ENCODE measurements around the gene ARAP1. TPM values are rescaled to one million over a fixed set of nuclear protein-coding genes. Genes with fewer than 3 reads are reported as not detected.

The ARAP1 gene
- polyA plus RNA-seq, 1 donor from 2014 or later, result 3.5 TPM

GRCh38 chr11:72784662-72785061 lies 32.5 kb upstream of the ARAP1 start:
- Histone ChIP-seq H3K4me2 (ENCODE audit: low read length) (no peak overlapping the region), H4K20me1 (ENCODE audit: insufficient read depth) (no peaks in the 10 kb centered on the region), H3K36me3 (ENCODE audit: insufficient read depth, low read length) (no peaks in the 10 kb centered on the region), H3K4me3 (ENCODE audit: low read length) (no peak overlapping the region), H3F3A (ENCODE audit: insufficient read depth, low read length, poor library complexity, severe bottlenecking) (no peaks in the 10 kb centered on the region), H3K27me3 (ENCODE audit: insufficient read depth, low read depth, low read length) (peaks cover 5% of the 10 kb centered on the region), H3K27ac (ENCODE audit: low read length) (no peak overlapping the region), H3K9me2 (ENCODE audit: insufficient read depth, low read length) (no peaks in the 10 kb centered on the region), H3K9me3 (ENCODE audit: low read length) (no peaks in the 10 kb centered on the region), H3K79me2 (replicated peaks; ENCODE audit: insufficient read depth, low read length) (no peaks in the 10 kb centered on the region), H2AFZ (ENCODE audit: low read depth, low read length) (no peak overlapping the region), H3K9ac (ENCODE audit: low read length) (no peak overlapping the region)
- TF ChIP-seq SMC3 (conservative IDR thresholded peaks at IDR 0.05; ENCODE audit: poor library complexity), result no peak

DNA sequence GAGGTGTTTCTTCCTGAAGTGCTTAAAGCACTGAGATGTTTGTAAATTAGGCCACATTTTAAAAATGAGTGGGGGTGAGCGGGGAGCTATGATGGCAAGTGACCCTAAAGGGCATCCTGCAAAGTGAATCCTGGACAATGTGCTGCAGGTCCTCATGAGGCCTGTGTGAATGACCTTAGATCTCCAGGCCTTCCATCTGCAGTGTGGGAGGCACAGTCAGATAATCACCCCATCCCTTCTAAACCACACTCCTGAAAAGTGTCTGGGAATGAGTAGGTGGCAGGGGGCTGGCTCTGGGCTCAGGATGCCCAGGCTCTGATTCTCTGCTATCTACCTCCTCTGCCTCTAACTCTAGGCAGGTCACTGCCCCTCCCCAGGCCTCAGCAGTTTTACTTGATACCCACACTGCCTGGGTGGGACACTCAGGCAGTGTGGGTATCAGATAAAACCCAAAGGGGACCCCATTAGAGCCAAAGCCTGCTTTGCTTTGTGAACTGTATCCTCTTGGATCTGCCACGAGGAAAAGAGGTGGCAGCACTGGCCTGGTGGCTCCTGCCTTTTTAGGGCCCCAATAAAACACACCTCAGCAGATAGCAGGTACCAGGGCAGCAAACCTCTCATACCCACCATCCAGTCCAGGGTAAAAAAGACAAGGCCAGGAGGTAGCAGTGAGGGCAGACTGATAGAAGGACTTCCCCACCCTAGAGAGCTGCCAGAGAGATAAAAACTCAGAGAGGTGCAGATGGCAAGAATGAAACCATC lies 31.1 kb upstream of the ARAP1 start:
- TF ChIP-seq, protein P1, sequence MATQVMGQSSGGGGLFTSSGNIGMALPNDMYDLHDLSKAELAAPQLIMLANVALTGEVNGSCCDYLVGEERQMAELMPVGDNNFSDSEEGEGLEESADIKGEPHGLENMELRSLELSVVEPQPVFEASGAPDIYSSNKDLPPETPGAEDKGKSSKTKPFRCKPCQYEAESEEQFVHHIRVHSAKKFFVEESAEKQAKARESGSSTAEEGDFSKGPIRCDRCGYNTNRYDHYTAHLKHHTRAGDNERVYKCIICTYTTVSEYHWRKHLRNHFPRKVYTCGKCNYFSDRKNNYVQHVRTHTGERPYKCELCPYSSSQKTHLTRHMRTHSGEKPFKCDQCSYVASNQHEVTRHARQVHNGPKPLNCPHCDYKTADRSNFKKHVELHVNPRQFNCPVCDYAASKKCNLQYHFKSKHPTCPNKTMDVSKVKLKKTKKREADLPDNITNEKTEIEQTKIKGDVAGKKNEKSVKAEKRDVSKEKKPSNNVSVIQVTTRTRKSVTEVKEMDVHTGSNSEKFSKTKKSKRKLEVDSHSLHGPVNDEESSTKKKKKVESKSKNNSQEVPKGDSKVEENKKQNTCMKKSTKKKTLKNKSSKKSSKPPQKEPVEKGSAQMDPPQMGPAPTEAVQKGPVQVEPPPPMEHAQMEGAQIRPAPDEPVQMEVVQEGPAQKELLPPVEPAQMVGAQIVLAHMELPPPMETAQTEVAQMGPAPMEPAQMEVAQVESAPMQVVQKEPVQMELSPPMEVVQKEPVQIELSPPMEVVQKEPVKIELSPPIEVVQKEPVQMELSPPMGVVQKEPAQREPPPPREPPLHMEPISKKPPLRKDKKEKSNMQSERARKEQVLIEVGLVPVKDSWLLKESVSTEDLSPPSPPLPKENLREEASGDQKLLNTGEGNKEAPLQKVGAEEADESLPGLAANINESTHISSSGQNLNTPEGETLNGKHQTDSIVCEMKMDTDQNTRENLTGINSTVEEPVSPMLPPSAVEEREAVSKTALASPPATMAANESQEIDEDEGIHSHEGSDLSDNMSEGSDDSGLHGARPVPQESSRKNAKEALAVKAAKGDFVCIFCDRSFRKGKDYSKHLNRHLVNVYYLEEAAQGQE (IDR thresholded peaks at IDR 0.05; ENCODE audit: borderline replicate concordance), result no peak
- no peak for TF ChIP-seq EZH2 (IDR thresholded peaks at IDR 0.05; ENCODE audit: borderline replicate concordance, insufficient read depth, low read length, poor library complexity, severe bottlenecking)
- Histone ChIP-seq H3K9ac (ENCODE audit: low read length) (no peak overlapping the region), H3K79me2 (replicated peaks; ENCODE audit: insufficient read depth, low read length) (no peaks in the 10 kb centered on the region), H3K27me3 (ENCODE audit: insufficient read depth, low read depth, low read length) (peaks cover 5% of the 10 kb centered on the region), H3K4me3 (ENCODE audit: low read length) (no peak overlapping the region), H3K9me2 (ENCODE audit: insufficient read depth, low read length) (no peaks in the 10 kb centered on the region), H3K36me3 (ENCODE audit: insufficient read depth, low read length) (no peaks in the 10 kb centered on the region), H3K27ac (ENCODE audit: low read length) (no peak overlapping the region), H2AFZ (ENCODE audit: low read depth, low read length) (no peak overlapping the region), H4K20me1 (ENCODE audit: insufficient read depth) (no peaks in the 10 kb centered on the region), H3F3A (ENCODE audit: insufficient read depth, low read length, poor library complexity, severe bottlenecking) (no peaks in the 10 kb centered on the region), H3K4me2 (ENCODE audit: low read length) (no peak overlapping the region), H3K9me3 (ENCODE audit: low read length) (no peaks in the 10 kb centered on the region)

GRCh38 chr11:72782081-72782920 lies 30.1 kb upstream of the ARAP1 start:
- peaks cover 5% of the 10 kb centered on the region for H3K27me3 ChIP-seq (ENCODE audit: insufficient read depth, low read depth, low read length)
- no peaks in the 10 kb centered on the region for H3K36me3 ChIP-seq (ENCODE audit: insufficient read depth, low read length)
- H3K4me3 ChIP-seq (ENCODE audit: low read length), result peak overlapping the region; percentile 63
- no peaks in the 10 kb centered on the region for H3K9me3 ChIP-seq (ENCODE audit: low read length)
- TF ChIP-seq SMC3 (conservative IDR thresholded peaks at IDR 0.05; ENCODE audit: poor library complexity) (no peak), EZH2 (IDR thresholded peaks at IDR 0.05; ENCODE audit: borderline replicate concordance, insufficient read depth, low read length, poor library complexity, severe bottlenecking) (no peak), MXI1 (conservative IDR thresholded peaks at IDR 0.05; ENCODE audit: poor library complexity, severe bottlenecking) (no peak), CTCF (IDR thresholded peaks at IDR 0.05; ENCODE audit: poor library complexity, severe bottlenecking) (no peak), POLR2AphosphoS5 (IDR thresholded peaks at IDR 0.05) (no peak), EP300 (conservative IDR thresholded peaks at IDR 0.05; ENCODE audit: poor library complexity, severe bottlenecking) (no peak), RAD21 (conservative IDR thresholded peaks at IDR 0.05) (no peak), TAF1 (IDR thresholded peaks at IDR 0.05; ENCODE audit: low read depth) (no peak)
- TF ChIP-seq, protein P1 (IDR thresholded peaks at IDR 0.05; ENCODE audit: borderline replicate concordance), result no peak
- no peaks in the 10 kb centered on the region for H3K9me2 ChIP-seq (ENCODE audit: insufficient read depth, low read length)
- no peaks in the 10 kb centered on the region for H3F3A ChIP-seq (ENCODE audit: insufficient read depth, low read length, poor library complexity, severe bottlenecking)
- H3K79me2 ChIP-seq (replicated peaks; ENCODE audit: insufficient read depth, low read length), result no peaks in the 10 kb centered on the region
- no peak overlapping the region for H3K27ac ChIP-seq (ENCODE audit: low read length)
- H3K4me2 ChIP-seq (ENCODE audit: low read length), result peak overlapping the region; percentile 25
- H3K9ac ChIP-seq (ENCODE audit: low read length), result peak overlapping the region; percentile 51
- H2AFZ ChIP-seq (ENCODE audit: low read depth, low read length), result no peak overlapping the region
- H4K20me1 ChIP-seq (ENCODE audit: insufficient read depth), result no peaks in the 10 kb centered on the region

Data from neural cell (in vitro differentiated cells).